Stimulated activated CD4-positive, alpha-beta T cell treated with anti-CD3 and anti-CD28 coated beads, Interleukin-1b, Interleukin-23, amount 100 ng/mL, for 4 hours (primary cell): ENCODE data around the gene PON3.

Source experiments
- DNase-seq, 2 donors: peaks; one replicate each; pipeline ENCODE4 v3.0.0-alpha.2; 2020; ENCODE audit warnings: low read depth in 2 of 2

PON3 gene

DNA sequence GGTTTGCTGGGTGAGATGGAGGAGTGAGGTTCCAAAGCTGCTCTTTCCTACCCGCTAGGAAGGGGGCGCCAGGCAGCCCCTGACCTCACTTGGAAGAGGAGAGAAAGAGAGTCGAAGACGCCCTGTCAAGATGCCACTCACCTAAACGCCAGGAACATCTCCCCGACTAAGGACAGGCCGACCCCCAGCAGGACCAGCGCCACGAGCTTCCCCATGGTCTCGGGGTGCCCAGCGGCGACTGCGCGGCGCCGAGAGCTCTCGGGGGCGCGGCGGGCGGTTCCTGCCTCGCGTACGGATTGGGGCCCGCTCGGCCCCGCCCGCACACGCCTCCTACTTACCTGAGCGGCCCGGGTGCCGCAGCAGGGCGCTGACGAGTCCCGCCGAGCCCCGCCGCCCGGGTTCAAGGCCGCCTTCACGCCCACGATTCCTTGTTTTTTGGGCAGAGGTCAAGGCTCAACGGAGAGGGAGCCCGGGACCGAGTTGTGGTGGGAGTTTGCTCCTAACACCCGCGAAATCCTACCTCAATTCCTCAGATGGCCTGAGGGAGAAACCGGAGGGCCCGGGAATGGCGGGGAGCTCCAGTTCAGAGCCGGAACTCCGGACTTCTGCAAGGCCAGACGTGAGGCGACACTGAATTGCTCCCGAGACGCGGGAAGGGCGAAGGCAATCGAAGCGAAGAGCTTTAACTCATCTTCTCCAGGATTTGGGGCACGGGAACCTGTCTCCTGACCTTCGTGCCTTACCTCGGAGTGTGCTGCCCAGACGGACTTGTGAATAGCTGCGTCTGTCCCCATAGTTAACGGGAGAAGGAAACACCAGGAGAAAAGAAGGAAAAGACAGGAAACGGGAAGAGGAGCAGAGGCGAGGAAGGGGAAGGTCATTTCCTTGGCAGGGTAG, at the start of gene PON3:
TSS of gene PON3 (minus strand) at position 240 of the 897 bp plus-strand sequence. CDS start at position 215, 25 bp downstream.
- peak in 1 of 2 donors; percentile 1 for DNase-seq

GRCh38 chr7:95444796-95445195, 48.6 kb upstream of the PON3 start:
- no peak for DNase-seq

DNA sequence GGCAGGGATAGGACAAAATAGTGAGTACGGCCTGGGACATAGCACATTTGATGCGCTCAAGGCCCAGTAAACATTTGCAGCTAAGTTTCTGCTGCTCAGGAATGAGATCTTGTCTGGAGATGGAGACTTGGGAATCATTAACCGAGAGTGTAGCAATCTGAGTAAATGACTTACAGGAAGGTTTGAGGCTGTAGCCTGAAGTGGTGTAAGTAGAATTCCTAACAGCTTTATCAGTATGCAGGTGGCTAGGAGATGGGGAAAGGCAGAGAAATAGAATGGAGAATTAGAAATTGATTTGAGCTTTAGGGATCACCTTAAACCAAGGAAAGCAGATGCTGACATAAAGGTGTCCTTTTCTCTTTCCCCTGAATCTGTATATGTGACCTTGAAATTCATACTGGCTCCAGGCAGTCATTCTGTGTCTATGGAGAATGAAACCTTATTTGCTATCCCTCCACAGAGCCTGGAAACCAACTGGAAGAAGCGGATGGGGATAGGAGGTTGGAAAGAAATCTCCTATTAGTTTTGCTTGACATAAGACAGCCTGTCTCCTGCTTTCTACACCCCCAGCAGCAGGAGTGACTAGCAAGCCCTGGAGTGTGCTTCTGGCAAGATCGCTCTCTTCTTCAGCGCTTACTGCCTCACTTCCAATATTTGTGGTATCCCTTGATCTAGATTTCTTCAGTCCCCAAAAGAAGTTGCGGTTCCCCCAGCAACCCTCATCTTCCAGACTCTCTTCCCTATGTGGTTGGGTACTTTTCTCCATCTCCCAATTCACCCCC, 45.1 kb upstream of the PON3 start:
- DNase-seq, result no peak

GRCh38 chr7:95440394-95441038, 44.3 kb upstream of the PON3 start:
- no peak for DNase-seq

GRCh38 chr7:95436407-95436806, 40.2 kb upstream of the PON3 start:
- DNase-seq, result no peak

GRCh38 chr7:95435422-95435780, 39.2 kb upstream of the PON3 start:
- DNase-seq, result no peak

- peak in 1 of 2 donors; percentile 31 for DNase-seq
Observed at GRCh38 chr7:95434557-95435421, 38.6 kb upstream of the PON3 start, which contains the start of gene PON2. Gene PON2, minus strand, starts transcription at chr7:95435028. Its CDS starts 77 bp downstream, at chr7:95434951.

DNA sequence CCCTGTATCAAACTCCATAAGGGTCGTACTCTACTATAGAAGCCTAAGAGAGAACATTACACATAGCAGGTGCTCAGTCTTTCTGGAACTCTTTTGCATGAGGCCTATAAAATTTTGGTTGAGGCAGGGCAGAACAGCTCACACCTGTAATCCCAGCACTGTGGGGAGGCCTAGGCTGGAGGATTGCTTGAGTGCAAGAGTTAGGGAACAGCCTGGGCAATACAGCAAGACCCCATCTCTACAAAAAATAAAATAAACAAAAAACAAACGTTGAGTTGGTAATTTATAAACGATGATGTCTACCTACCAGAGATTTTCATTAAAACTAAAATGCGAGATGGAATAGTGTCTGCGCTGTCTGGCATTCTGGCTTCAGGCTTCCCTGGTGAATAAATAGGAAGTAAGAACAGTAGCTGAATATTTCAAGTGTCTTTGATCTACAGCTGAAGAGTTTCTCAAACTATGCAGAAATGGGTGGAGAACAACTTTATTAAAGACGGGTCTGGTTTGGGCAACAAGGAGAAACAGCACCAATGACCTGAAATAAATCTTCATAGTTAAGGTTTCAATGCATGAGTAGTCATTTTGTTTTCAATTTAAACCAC, 37.9 kb upstream of the PON3 start:
- DNase-seq, result no peak

DNA sequence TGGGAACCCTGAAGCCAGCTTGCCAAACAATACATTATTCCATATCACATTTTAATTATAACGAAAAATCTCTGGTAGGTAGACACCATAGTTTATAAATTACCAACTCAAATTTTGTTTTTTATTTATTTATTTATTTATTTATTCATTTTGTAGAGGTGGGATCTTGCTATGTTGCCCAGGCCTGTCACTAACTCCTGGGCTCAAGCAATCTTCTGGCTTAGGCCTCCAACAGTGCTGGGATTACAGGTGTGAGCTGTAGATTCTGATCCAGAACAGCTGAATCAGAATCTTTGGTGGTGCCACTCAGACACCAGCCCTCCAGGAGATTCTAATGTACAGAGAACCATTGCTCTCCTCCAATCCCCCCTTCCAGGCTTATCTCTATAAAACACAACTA, 37.0 kb upstream of the PON3 start:
- DNase-seq, result no peak

DNA sequence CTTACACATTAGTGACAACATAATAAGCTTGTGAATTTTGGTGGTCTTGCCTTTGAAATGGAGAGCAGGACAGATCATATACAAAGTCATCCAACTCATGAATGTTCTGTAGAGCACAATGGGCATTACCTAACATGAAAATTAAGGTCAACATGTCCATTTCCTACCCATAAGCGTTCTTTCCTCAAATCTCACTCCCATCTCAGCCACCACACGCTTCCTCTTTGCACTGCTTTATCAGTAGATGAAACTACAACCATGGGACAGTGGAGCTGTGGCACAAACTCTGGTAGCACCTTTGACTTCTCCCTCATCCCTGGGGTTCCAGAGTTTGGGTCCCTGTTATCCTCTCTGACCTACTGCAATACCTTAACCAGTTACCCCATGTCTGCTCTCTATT, 36.4 kb upstream of the PON3 start:
- no peak for DNase-seq

- DNase-seq, result no peak
Observed at GRCh38 chr7:95430864-95431263, 34.7 kb upstream of the PON3 start.

DNA sequence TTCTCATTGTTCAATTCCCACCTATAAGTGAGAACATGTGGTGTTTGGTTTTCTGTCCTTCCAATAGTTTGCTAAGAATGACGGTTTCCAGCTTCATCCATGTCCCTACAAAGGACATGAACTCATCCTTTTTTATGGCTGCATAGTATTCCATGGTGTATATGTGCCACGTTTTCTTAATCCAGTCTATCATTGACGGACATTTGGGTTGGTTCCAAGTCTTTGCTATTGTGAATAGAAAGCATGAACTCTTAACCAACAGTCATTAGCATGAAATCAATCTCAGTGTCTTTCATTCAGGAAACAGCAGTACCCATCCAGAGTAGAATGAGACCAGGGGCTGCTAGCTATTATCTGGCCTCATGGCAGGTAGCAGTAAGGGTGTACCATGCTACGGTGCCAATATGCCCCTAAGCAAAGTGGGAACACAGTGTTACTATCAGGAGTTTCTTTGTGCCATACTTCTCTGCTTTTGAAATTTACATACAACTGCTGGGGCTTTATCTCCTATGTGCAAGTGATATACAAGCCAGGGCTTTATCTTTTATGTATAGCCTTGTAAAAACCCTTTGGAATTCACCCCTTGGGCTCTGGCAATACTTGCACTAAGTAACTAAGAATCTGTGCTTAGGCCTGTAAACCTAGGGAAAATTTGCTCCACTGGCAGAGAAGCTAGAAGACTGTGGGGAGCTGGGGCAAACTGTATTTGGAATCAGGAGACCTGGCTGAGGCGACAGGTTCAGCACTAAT, 33.2 kb upstream of the PON3 start:
- DNase-seq, result no peak

- no peak for DNase-seq
Observed at GRCh38 chr7:95427914-95428516, 31.8 kb upstream of the PON3 start.

DNA sequence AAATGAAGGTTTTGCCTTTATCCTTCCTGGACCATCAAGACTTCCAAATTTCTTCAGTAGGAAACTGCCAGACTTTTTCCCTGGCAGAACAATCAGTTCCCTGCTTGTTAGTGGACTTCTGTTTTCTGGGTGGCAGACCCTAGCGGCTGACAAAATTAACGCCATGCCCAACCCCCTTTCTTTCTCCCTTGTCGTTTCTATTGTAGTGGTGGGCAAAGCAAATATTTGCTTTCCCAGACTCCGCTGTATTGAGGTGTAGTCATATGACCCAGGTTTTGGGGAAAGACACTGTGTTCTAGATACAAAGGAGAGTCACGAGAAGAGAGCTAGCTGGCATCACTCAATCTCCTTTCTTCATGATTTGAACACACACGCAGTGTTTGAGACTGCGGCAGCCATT, 31.0 kb upstream of the PON3 start:
- DNase-seq, result no peak

DNA sequence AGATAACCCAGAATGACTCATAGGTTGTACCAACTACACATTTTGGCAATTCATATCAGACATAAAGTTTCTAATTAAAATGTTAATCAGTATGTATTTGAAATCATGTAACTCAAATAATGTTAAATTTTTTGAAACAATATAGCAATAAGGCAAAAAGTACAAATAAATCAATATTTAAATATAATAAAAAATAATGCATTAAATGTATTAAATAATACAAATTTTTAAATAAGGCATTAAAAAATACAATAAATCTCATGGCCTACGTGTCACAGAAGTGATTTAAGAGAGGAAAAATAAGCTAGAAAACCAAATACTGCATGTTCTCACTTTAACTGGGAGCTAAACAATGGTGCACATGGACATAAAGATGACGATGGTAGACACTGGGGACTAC, 29.5 kb upstream of the PON3 start:
- no peak for DNase-seq

DNA sequence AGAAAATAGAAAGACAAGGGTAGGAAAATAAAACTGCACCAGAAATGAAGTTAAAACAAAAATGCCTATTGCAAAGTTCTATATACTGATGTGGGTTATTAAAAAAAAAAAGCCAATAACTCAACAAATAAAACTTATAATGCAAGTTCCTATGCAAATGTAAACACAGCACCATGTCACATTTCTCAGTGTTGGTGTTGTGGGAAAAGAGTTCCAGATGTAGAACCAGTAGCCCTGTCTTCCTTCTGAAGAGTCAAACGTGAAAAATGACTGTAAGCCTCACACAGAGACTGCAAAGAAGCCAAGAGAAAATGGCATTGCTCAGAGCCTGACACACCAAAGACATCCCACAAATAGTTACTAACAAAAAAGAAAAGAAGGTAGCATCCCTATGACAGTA, 28.5 kb upstream of the PON3 start:
- no peak for DNase-seq

GRCh38 chr7:95421847-95422444, 25.8 kb upstream of the PON3 start:
- DNase-seq, result no peak

DNA sequence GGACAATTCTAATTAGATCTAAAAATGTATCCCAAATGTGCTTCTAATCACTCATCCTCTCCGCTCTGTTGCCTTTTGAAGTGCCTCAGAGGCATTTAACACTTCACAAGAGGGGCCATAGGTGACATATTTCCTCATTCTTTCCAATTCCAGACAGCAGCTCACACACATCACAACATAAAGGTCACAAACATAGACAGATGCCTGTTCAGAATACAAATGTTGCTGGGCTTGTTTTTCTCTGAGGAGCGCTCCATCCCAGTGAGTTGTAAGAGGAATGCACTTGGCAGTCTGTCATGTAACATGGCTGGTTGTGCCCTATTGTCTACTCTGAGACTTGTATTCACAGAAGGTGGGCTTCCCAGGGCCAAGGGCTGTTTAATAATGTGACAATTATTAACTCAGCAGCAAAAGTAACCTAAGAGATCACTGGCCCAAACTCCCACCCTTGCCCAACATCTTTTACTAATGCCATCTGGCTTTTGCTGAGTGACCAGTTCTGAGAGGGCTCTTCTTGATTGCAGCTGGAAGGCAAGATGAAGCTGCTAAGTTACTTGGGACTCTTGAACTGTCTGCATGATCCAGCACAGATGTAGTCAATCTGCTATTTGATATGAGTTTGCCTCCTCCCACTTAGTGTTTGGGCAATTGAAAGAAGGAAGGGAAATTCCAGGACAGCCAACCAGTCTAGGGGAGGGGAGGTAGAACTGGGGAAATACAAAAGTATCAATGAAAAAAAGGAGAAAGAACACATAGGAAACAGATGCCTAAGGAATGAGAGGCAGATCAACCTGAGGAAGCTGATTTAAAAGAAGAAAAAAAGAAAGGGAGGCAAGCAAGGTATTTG, 25.0 kb upstream of the PON3 start:
- no peak for DNase-seq
